ENCODE measurements around the gene PNPLA2. TPM values are rescaled to one million over a fixed set of nuclear protein-coding genes. Genes with fewer than 3 reads are reported as not detected.

The PNPLA2 gene
- total RNA-seq, 3 donors from 2014 or later (not counting 1 experiment from before 2014, with no cell fraction given): 184 to 218 (median 201) TPM

DNA sequence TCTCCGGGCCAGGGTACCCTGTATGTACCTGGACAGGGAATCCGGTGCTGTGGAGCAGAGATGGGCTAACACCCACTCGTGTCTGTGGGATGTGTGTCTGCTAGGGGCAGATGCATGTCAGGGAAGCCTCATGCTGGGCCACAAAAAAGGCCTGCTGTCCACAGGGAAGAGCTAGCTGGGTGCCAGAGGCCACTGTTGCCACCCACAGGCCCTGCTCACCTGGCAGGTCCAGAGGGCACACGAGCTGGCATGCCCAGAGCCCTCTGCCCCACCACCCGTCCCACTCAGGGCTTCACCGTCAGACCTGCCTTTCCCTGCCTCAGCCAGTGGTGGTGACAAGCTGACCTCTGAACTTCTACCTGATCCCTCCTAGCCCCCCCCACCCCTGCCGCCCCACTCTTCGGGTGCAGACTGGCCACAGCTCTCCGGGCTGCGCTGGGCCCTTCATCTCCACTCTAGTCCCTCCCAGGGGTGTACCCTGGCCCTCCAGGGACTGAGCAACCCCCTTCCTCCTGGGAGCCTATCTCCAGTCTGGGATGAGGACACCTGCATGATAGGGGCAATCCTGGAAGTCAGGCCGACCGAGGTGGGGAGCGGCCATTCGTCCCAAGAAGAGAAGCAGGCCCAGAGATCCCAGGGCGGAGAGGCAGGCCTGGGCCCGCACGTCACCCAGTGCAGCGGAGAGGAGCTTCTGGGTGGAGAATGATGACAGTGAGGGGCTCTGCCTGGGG is 22.0 kb upstream of the PNPLA2 start:
- no peaks in the 10 kb centered on the region for H3K9me3 Mint-ChIP-seq
- peak overlapping the region; percentile 96 for H3K27ac ChIP-seq (ENCODE audit: low read length)
- H3K4me3 Mint-ChIP-seq: peak overlapping the region; percentile 95
- no peak for TF ChIP-seq CTCF (IDR thresholded peaks at IDR 0.05)
- whole genome bisulfite sequencing (ENCODE audit: insufficient coverage): 27% methylated on average over 18 of the region's 18 CpGs
- no peak for DNase-seq
- peaks cover 0 to 18% of the 10 kb centered on the region in 2 donors for H3K4me1 Mint-ChIP-seq
- intact Hi-C loops (cut with micrococcal nuclease): loop anchor here (1.0 kb wide), 2 partner anchors 13 to 19 kb away; partner anchors contain the start of genes GATD1 and RPLP2
- peaks cover 36% of the 10 kb centered on the region for H3K4me1 ChIP-seq (ENCODE audit: control insufficient read depth, insufficient read depth, low read length)
- H3K9me3 ChIP-seq (ENCODE audit: control insufficient read depth, insufficient read depth, low read length): no peaks in the 10 kb centered on the region
- H3K27me3 Mint-ChIP-seq (ENCODE audit: low read depth in 2 of 2): no peaks in the 10 kb centered on the region
- H3K27me3 ChIP-seq (ENCODE audit: control insufficient read depth, insufficient read depth, low read length): no peaks in the 10 kb centered on the region
- peak overlapping the region; percentile 93 to 95 for H3K27ac Mint-ChIP-seq
- peaks cover 21% of the 10 kb centered on the region for H3K36me3 ChIP-seq (ENCODE audit: control insufficient read depth, insufficient read depth, low read length)
- ATAC-seq: no peak
- no peaks in the 10 kb centered on the region for H3K36me3 Mint-ChIP-seq
- peak overlapping the region; percentile 91 for H3K4me3 ChIP-seq (ENCODE audit: low read length)

- Mint-ChIP-seq H3K36me3 (no peaks in the 10 kb centered on the region), H3K4me3 (peak overlapping the region; percentile 95), H3K9me3 (no peaks in the 10 kb centered on the region), H3K27ac (peak overlapping the region; percentile 93 to 95), H3K4me1 (peaks cover 0 to 18% of the 10 kb centered on the region in 2 donors), H3K27me3 (ENCODE audit: low read depth in 2 of 2) (no peaks in the 10 kb centered on the region)
- peak; percentile 61 to 71 (median 66) for ATAC-seq
- H3K27ac ChIP-seq (ENCODE audit: low read length): peak overlapping the region; percentile 96
- H3K4me1 ChIP-seq (ENCODE audit: control insufficient read depth, insufficient read depth, low read length): peaks cover 36% of the 10 kb centered on the region
- H3K27me3 ChIP-seq (ENCODE audit: control insufficient read depth, insufficient read depth, low read length): no peaks in the 10 kb centered on the region
- no peaks in the 10 kb centered on the region for H3K9me3 ChIP-seq (ENCODE audit: control insufficient read depth, insufficient read depth, low read length)
- no peak for TF ChIP-seq CTCF (IDR thresholded peaks at IDR 0.05)
- peak overlapping the region; percentile 91 for H3K4me3 ChIP-seq (ENCODE audit: low read length)
- peaks cover 19% of the 10 kb centered on the region for H3K36me3 ChIP-seq (ENCODE audit: control insufficient read depth, insufficient read depth, low read length)
- intact Hi-C loops (cut with micrococcal nuclease): loop anchor here (1.0 kb wide), 1 partner anchor 12 kb away; the partner anchor contains the start of gene RPLP2
- WGBS (ENCODE audit: insufficient coverage): under 1% methylated on average over 57 of the region's 57 CpGs
- DNase-seq: peak; percentile 77 to 90
Observed at GRCh38 chr11:797296-798092, 21.2 kb upstream of the PNPLA2 start.

DNA sequence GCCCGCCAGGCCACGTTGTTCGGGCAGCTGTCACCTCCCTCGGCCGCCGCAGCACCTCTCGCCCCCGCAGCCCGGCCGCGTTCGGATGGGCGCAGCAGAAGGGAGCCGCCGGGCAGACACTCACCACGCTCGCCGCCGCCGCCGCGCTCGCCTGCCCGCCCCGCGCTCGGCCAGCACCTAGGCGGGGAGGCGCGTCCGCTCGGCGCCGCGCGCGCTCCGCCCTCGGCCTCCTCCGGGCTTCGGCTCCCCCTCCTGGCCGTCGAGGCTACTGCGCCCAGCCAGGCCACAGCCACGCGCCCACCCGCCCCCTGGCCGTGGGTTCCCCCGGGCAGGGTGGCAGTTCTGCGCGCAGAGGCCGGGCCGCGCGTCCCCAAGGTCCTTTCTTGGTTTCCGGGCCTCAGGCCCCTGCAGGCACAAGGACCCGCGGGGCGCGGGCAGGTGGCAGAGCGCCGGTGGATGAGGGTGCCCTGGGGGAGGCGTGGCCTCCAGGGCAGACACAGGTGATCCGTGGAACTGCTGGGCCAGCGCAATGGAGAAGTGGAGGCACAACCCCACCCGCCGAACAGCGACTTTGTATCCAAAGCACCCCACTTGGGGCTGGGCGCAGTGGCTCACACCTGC is 20.5 kb upstream of the PNPLA2 start, which contains the start of gene SLC25A22:
Gene SLC25A22 (minus strand): TSS at position 189 of the 621 bp plus-strand sequence. CDS start 3,275 bp downstream, outside the sequence.
- peak within 1 kb of the TSS; percentile 96 for H3K27ac ChIP-seq (ENCODE audit: low read length)
- H3K9me3 ChIP-seq (ENCODE audit: control insufficient read depth, insufficient read depth, low read length): no peaks in the 10 kb centered on the region
- Mint-ChIP-seq H3K9me3 (no peaks in the 10 kb centered on the region), H3K27me3 (ENCODE audit: low read depth in 2 of 2) (no peaks in the 10 kb centered on the region), H3K27ac (peak within 1 kb of the TSS; percentile 93 to 95), H3K36me3 (no peaks in the 10 kb centered on the region), H3K4me1 (peaks cover 0 to 18% of the 10 kb centered on the region in 2 donors), H3K4me3 (peak within 1 kb of the TSS; percentile 95)
- DNase-seq: peak; percentile 90 to 94
- H3K27me3 ChIP-seq (ENCODE audit: control insufficient read depth, insufficient read depth, low read length): no peaks in the 10 kb centered on the region
- WGBS (ENCODE audit: insufficient coverage): 2% methylated on average over 69 of the region's 69 CpGs
- peaks cover 36% of the 10 kb centered on the region for H3K4me1 ChIP-seq (ENCODE audit: control insufficient read depth, insufficient read depth, low read length)
- peak; percentile 68 to 86 (median 73) for ATAC-seq
- H3K4me3 ChIP-seq (ENCODE audit: low read length): peak within 1 kb of the TSS; percentile 91
- intact Hi-C loops (cut with micrococcal nuclease): no loop called here
- TF ChIP-seq CTCF (IDR thresholded peaks at IDR 0.05): peak; percentile 89
- peaks cover 16% of the 10 kb centered on the region for H3K36me3 ChIP-seq (ENCODE audit: control insufficient read depth, insufficient read depth, low read length)
